GM18520 (cell line): ENCODE measurements around the gene OR51E1.

Source experiments
- ATAC-seq: cut with Tn5 transposase; IDR thresholded peaks from one replicate; pipeline ENCODE4 v1.9.1; 2021; ENCODE audit not compliant: unreplicated experiment

Gene OR51E1

GRCh38 chr11:4647766-4648165 is 4.0 kb downstream of the OR51E1 start:
- no peak for ATAC-seq

DNA sequence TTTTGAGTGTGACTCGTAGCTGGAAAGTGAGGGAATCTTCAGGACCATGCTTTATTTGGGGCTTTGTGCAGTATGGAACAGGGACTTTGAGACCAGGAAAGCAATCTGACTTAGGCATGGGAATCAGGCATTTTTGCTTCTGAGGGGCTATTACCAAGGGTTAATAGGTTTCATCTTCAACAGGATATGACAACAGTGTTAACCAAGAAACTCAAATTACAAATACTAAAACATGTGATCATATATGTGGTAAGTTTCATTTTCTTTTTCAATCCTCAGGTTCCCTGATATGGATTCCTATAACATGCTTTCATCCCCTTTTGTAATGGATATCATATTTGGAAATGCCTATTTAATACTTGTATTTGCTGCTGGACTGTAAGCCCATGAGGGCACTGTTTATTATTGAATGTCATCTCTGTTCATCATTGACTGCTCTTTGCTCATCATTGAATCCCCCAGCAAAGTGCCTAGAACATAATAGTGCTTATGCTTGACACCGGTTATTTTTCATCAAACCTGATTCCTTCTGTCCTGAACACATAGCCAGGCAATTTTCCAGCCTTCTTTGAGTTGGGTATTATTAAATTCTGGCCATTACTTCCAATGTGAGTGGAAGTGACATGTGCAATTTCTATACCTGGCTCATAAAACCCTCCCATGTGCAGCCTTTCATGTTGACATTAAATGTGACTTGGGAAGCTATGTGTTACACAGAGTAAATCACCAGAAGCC is 11.0 kb downstream of the OR51E1 start:
- ATAC-seq, result peak; percentile 83

GRCh38 chr11:4658629-4659445 is 15.1 kb downstream of the OR51E1 start:
- no peak for ATAC-seq

GRCh38 chr11:4662876-4663275 is 19.1 kb downstream of the OR51E1 start:
- ATAC-seq, result no peak

DNA sequence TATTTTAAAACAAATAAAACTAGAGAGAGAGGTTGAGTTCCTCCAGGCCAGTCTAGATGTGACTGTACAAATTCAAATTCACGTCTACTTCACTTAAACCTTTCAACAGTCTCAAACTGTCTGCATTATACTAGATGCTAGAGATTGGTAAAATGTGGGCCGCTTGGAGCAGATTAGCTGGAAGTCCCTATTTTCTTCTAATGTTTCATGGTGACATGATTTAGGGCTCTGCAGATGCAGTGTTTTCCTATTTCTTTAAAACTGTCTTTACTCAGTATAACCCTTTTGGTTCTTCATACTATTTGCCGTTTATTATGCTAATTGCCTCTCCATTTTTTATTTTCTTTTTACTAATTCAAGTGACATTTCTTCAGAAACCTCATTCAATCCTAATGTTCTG is 20.4 kb downstream of the OR51E1 start:
- no peak for ATAC-seq

DNA sequence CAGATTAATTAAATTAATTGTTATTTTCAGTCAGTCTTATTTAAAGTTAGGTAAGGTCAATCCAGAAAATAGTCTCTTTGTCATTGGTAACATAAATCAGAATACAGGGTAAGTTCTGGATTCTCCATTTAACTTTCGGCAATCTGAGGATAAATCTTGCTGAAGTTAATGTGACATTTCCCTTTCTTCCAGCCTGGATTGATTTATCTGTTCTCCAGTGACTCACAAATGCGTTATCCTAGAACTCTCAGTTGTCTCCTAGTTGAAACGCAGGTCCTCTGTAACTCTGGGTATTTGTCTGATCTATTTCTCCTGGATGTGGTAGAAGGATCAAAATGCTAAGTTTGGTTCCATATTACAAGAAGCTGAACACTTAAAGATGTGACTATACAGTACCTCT is 21.0 kb downstream of the OR51E1 start:
- ATAC-seq, result no peak

- no peak for ATAC-seq
Measured at GRCh38 chr11:4665424-4665823, 21.6 kb downstream of the OR51E1 start.

- no peak for ATAC-seq
Measured at GRCh38 chr11:4671741-4672140, 28.0 kb downstream of the OR51E1 start.

GRCh38 chr11:4672470-4672869 is 28.7 kb downstream of the OR51E1 start:
- no peak for ATAC-seq

DNA sequence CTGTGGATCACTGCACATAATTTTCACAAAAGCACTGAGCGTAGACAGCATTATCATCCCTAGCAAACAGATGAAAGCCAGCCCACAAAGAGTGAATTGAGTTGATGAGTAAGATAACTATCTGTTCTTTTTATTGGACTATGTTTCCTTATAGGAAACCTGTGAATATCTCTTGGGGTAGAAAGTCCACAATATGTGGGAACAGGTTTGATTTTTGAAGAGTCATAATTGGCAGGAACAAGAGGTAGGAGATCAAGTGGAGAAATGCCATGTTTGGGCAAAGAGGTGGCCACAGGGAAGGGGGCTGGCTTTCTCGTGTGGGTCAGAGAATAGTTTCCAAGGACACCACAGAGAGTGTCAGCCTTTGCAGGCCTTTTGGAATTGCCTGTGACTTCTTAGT is 30.0 kb downstream of the OR51E1 start:
- no peak for ATAC-seq

DNA sequence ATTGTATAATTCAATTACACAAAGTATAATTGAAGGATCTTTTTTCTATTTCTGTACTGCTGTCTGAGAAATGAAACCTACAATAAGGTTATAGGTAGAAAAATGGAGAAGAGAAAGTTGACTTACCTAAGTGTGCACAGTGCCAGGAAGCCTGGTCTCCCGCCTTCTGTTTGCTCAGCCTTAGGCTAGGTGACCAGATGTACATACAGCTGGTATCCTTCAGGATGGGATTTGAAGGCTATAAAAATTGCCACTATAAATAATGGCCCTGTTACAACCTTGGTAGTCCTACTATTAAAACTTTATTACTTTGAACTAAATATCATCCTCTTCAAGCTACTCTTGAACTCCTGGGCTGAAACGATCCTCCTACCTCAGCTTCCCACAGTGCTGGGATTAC is 34.2 kb downstream of the OR51E1 start:
- no peak for ATAC-seq

DNA sequence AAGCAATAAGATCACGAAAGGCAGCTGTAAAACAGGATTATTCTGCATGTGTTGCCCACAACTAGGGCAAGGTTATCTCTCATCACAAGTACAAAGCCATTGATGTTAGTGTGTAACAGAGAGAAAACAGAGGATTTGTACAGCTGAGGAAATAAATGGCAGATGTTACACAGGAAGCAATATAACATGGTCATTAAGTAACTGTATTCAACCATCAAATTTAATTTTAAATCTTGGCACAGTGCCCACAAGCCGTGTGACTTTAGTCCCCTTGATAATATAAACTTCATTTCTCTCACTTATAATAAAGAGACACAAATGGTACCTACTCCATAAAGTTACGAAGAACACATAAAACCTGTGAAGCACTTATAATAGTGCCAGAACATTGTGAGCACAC is 36.6 kb downstream of the OR51E1 start:
- ATAC-seq, result no peak

- no peak for ATAC-seq
Measured at GRCh38 chr11:4682623-4683419, 39.0 kb downstream of the OR51E1 start.

- ATAC-seq, result no peak
Measured at GRCh38 chr11:4684631-4685285, 41.0 kb downstream of the OR51E1 start.

GRCh38 chr11:4695442-4695841 is 51.7 kb downstream of the OR51E1 start:
- ATAC-seq, result no peak

GRCh38 chr11:4697585-4697984 is 53.8 kb downstream of the OR51E1 start, which contains the start of gene OR51E2:
TSS of gene OR51E2 (minus strand) at chr11:4697853. CDS start at chr11:4682711, 15,142 bp downstream.
- no peak for ATAC-seq

GRCh38 chr11:4699697-4700435 is 56.1 kb downstream of the OR51E1 start:
- peak; percentile 91 for ATAC-seq

- ATAC-seq, result no peak
Measured at GRCh38 chr11:4700436-4700820, 56.6 kb downstream of the OR51E1 start.

GRCh38 chr11:4704054-4704789 is 60.4 kb downstream of the OR51E1 start, which contains the start of gene MMP26:
TSS of gene MMP26 (plus strand) at chr11:4704784.
- ATAC-seq, result no peak
